Measurements from ENCODE around the gene SS18L1. TPM values are rescaled to one million over a fixed set of nuclear protein-coding genes. Genes with fewer than 3 reads are reported as not detected.

The SS18L1 gene
- polyA plus RNA-seq, 1 of the 3 experiments (the other 2 are of a cell fraction): 10.7 TPM

DNA sequence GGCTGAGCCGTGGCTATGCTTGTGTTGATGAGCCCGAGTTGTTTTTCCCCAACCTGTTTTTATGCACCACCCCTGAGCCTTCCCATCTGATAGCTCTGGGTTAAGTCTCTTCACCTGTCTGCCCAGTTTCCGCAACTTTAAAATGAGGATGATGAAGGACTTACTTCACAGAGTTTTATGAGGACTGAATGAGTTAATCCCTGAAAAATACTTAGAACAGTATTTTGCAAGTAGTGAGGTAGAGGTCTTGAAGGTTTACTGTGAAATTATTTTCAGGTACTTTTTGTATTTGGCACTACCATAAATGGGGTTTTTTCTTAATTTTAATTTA lies 42.5 kb downstream of the SS18L1 start:
- peaks cover 6 to 11% of the 10 kb centered on the region in 2 experiments; a peak in 1 of 4 replicates for H3K4me1 ChIP-seq (ENCODE audit: control insufficient read depth in 1 of 2, insufficient read depth in 2 of 2, low read depth in 1 of 2, low read length in 1 of 2)
- H3F3A ChIP-seq (replicated peaks; ENCODE audit: insufficient read depth): peaks cover 19% of the 10 kb centered on the region
- no peak for TF ChIP-seq GABPA (IDR thresholded peaks at IDR 0.05; ENCODE audit: low read depth)
- no peak for TF ChIP-seq NFIC (IDR thresholded peaks at IDR 0.05; ENCODE audit: borderline replicate concordance)
- TF ChIP-seq, protein P1, sequence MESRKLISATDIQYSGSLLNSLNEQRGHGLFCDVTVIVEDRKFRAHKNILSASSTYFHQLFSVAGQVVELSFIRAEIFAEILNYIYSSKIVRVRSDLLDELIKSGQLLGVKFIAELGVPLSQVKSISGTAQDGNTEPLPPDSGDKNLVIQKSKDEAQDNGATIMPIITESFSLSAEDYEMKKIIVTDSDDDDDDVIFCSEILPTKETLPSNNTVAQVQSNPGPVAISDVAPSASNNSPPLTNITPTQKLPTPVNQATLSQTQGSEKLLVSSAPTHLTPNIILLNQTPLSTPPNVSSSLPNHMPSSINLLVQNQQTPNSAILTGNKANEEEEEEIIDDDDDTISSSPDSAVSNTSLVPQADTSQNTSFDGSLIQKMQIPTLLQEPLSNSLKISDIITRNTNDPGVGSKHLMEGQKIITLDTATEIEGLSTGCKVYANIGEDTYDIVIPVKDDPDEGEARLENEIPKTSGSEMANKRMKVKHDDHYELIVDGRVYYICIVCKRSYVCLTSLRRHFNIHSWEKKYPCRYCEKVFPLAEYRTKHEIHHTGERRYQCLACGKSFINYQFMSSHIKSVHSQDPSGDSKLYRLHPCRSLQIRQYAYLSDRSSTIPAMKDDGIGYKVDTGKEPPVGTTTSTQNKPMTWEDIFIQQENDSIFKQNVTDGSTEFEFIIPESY (IDR thresholded peaks at IDR 0.05; ENCODE audit: borderline replicate concordance, low read depth): no peak
- TF ChIP-seq FOXJ3 (CRISPR knock-in tag; IDR thresholded peaks at IDR 0.05): no peak
- TF ChIP-seq JUND (IDR thresholded peaks at IDR 0.05): no peak
- TF ChIP-seq POLR2AphosphoS5 (IDR thresholded peaks at IDR 0.05; ENCODE audit: low read depth, low read length): no peak
- no peak for TF ChIP-seq FOXM1 (IDR thresholded peaks at IDR 0.05; ENCODE audit: low read depth)
- no peak for TF ChIP-seq EZH2phosphoT487 (IDR thresholded peaks at IDR 0.05; ENCODE audit: borderline replicate concordance, low read depth)
- no peak for TF ChIP-seq ELF1 (IDR thresholded peaks at IDR 0.05)
- no peak for TF ChIP-seq CHD2 (IDR thresholded peaks at IDR 0.05; ENCODE audit: low read length, partially characterized antibody)
- no peak for TF ChIP-seq SIN3A (IDR thresholded peaks at IDR 0.05; ENCODE audit: borderline replicate concordance, low read depth, low read length)
- H2AFZ ChIP-seq (ENCODE audit: low read depth): no peak overlapping the region
- no peak overlapping the region for H3K4me3 ChIP-seq (ENCODE audit: low read depth in 2 of 2, low read length in 1 of 2)
- no peak overlapping the region for H3K9ac ChIP-seq
- H4K20me1 ChIP-seq (ENCODE audit: insufficient read depth): peaks cover 5% of the 10 kb centered on the region
- no peaks in the 10 kb centered on the region for H3K9me3 ChIP-seq
- H3K36me3 ChIP-seq (replicated peaks in 1 of 2; ENCODE audit: control insufficient read depth in 1 of 2, insufficient read depth in 2 of 2, low read length in 1 of 2): peaks cover 14 to 15% of the 10 kb centered on the region in 2 experiments
- CTCF ChIA-PET: no interaction called here
- peaks cover 85% of the 10 kb centered on the region for H3K79me2 ChIP-seq (ENCODE audit: insufficient read depth)
- WGBS (ENCODE audit: low lambda C conversion rate): 92% methylated on average over 3 of the region's 3 CpGs
- H3K9me2 ChIP-seq: no peaks in the 10 kb centered on the region
- H3K4me2 ChIP-seq: no peak overlapping the region
- POLR2A ChIA-PET: no interaction called here
- no peaks in the 10 kb centered on the region for H3K27me3 ChIP-seq (ENCODE audit: insufficient read depth)
- H3K27ac ChIP-seq (ENCODE audit: low read depth in 2 of 2, low read length in 1 of 2): no peak overlapping the region
- DNase-seq: no peak

DNA sequence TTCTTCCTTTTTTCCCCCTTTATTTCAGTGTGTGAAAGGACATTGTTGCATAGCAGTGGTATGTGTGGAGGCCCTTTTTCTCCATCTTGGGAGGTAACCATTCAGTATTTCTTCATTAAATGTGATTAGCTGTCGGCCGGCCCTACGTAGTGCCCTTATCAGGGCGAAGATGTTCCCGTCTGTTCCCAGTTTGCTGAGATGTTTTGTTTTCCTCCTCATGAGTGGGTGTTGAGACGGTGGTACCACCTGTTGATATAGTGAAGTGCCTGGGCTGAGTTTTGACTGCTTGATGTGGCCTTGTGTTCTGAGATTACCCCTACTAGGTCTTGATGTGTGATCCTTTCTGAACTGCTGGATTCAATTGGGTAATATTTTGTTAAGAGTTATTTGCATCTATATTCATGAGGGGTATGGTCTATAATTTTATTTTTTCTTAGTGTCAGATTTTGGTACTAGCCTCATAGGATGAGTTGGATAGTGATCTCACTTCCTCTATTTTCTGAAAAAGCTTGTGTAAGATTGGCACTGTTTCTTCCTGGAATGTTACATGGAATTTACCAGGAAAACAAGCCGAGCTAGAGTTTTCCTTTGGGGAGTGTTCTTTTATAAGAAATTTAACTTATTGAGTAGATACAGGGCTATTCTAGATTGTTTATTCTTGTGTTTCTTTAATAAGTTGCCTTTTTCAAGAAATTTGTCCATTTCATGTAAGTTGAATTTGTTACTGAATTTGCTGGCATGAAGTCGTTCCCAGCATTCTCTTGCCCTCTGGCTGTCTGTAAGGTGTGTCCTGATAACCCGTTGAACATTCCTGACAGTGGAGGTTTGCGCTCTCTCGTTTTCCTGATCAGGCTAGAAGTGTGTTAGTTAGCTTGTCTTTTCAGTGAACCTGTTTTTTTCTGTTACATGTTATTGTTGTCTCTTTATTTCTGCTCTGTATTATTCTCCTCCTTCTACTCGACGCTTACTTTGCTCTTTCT lies 43.6 kb downstream of the SS18L1 start:
- Histone ChIP-seq H2AFZ (ENCODE audit: low read depth) (no peak overlapping the region), H3K9me2 (no peaks in the 10 kb centered on the region), H3K36me3 (replicated peaks in 1 of 2; ENCODE audit: control insufficient read depth in 1 of 2, insufficient read depth in 2 of 2, low read length in 1 of 2) (peaks cover 13 to 15% of the 10 kb centered on the region in 2 experiments), H4K20me1 (ENCODE audit: insufficient read depth) (peaks cover 7% of the 10 kb centered on the region), H3K79me2 (ENCODE audit: insufficient read depth) (peaks cover 92% of the 10 kb centered on the region), H3K4me1 (ENCODE audit: control insufficient read depth in 1 of 2, insufficient read depth in 2 of 2, low read depth in 1 of 2, low read length in 1 of 2) (peaks cover 6 to 11% of the 10 kb centered on the region in 2 experiments; a peak in 1 of 4 replicates), H3K27ac (ENCODE audit: low read depth in 2 of 2, low read length in 1 of 2) (peak overlapping the region in 1 of 2 experiments; percentile 18; a peak in 1 of 4 replicates), H3K27me3 (ENCODE audit: insufficient read depth) (no peaks in the 10 kb centered on the region), H3F3A (replicated peaks; ENCODE audit: insufficient read depth) (peaks cover 7% of the 10 kb centered on the region), H3K9me3 (no peaks in the 10 kb centered on the region), H3K4me2 (no peak overlapping the region; the same call in 1 of the 2 replicates), H3K9ac (no peak overlapping the region), H3K4me3 (ENCODE audit: low read depth in 2 of 2, low read length in 1 of 2) (no peak overlapping the region)
- ChIA-PET POLR2A (no interaction called here), CTCF (interaction anchor here (0.9 kb wide), 1 partner anchor 12 kb away, joined by 3 read pairs; no protein-coding TSS in a partner anchor)
- TF ChIP-seq, protein P2, sequence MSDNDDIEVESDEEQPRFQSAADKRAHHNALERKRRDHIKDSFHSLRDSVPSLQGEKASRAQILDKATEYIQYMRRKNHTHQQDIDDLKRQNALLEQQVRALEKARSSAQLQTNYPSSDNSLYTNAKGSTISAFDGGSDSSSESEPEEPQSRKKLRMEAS (IDR thresholded peaks at IDR 0.05; ENCODE audit: low read depth): no peak
- TF ChIP-seq JUND (IDR thresholded peaks at IDR 0.05) (no peak), SMC3 (IDR thresholded peaks at IDR 0.05; ENCODE audit: low read depth, low read length) (no peak), FOXJ3 (CRISPR knock-in tag; IDR thresholded peaks at IDR 0.05) (no peak), EP300 (IDR thresholded peaks at IDR 0.05; ENCODE audit: borderline replicate concordance in 1 of 2, low read depth in 1 of 2, low read length in 1 of 2) (no peak), TEAD4 (IDR thresholded peaks at IDR 0.05; ENCODE audit: borderline replicate concordance, insufficient read depth) (no peak), RCOR1 (IDR thresholded peaks at IDR 0.05; ENCODE audit: low read length) (no peak), RXRA (IDR thresholded peaks at IDR 0.05; ENCODE audit: borderline replicate concordance, low read depth) (no peak), GABPA (IDR thresholded peaks at IDR 0.05; ENCODE audit: low read depth) (no peak), MEF2A (IDR thresholded peaks at IDR 0.05; ENCODE audit: borderline replicate concordance, low read depth) (no peak)
- TF ChIP-seq, protein P3, sequence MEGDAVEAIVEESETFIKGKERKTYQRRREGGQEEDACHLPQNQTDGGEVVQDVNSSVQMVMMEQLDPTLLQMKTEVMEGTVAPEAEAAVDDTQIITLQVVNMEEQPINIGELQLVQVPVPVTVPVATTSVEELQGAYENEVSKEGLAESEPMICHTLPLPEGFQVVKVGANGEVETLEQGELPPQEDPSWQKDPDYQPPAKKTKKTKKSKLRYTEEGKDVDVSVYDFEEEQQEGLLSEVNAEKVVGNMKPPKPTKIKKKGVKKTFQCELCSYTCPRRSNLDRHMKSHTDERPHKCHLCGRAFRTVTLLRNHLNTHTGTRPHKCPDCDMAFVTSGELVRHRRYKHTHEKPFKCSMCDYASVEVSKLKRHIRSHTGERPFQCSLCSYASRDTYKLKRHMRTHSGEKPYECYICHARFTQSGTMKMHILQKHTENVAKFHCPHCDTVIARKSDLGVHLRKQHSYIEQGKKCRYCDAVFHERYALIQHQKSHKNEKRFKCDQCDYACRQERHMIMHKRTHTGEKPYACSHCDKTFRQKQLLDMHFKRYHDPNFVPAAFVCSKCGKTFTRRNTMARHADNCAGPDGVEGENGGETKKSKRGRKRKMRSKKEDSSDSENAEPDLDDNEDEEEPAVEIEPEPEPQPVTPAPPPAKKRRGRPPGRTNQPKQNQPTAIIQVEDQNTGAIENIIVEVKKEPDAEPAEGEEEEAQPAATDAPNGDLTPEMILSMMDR (IDR thresholded peaks at IDR 0.05): no peak
- WGBS (ENCODE audit: low lambda C conversion rate): 87% methylated on average over 13 of the region's 13 CpGs
- DNase-seq: no peak

Measured in SK-N-SH (cell line).